Esophagus muscularis mucosa (tissue), 4 donors: ENCODE data around the gene RBM41. TPM values are rescaled to one million over a fixed set of nuclear protein-coding genes. Genes with fewer than 3 reads are reported as not detected.
"Not testable (repeated sequence)": the region's sequence is repeated elsewhere in the genome, so short reads cannot be mapped to it uniquely, and the experiment has no call there.

Experiments used
- DNase-seq: peaks from one replicate; pipeline ENCODE4 v3.0.0-alpha.2; 2017; ENCODE audit errors: extremely low spot score
- H3K27ac ChIP-seq, 4 donors: fragments of 200-600 bp; sonication (generic); replicated peaks in 1 of 4; 1 replicate in 3 of 4; 2 replicates in 1 of 4; pipeline ENCODE4 v1.5.1; 2016 to 2019; ENCODE audit warnings: mild to moderate bottlenecking in 1 of 4
- H3K27me3 ChIP-seq, 4 donors: fragments of 200-600 bp; sonication (generic); one replicate each; pipeline versions ENCODE4 v1.5.1 to v1.6.0; 2016 to 2019
- H3K36me3 ChIP-seq, 4 donors: fragments of 200-600 bp; sonication (generic); one replicate each; pipeline ENCODE4 v1.5.1; 2016 to 2019
- H3K4me1 ChIP-seq, 4 donors: fragments of 200-600 bp; sonication (generic); one replicate each; pipeline ENCODE4 v1.5.1; 2016 to 2019
- H3K4me3 ChIP-seq, 4 donors: fragments of 200-600 bp; sonication (generic); 1 replicate in 2 of 4; 2 replicates in 2 of 4; pipeline ENCODE4 v1.5.1; 2016 to 2019; ENCODE audit warnings: mild to moderate bottlenecking in 4 of 4, moderate library complexity in 1 of 4
- H3K9me3 ChIP-seq, 4 donors: fragments of 200-600 bp; sonication (generic); 1 replicate in 3 of 4; 2 replicates in 1 of 4; pipeline ENCODE4 v1.5.1; 2016 to 2019
- EP300 ChIP-seq: sonication (generic); formaldehyde crosslinking; IDR thresholded peaks from one replicate; pipeline ENCODE4 v1.6.1; 2017; ENCODE audit warnings: antibody characterized with exemption
- POLR2A ChIP-seq: fragments of 450-650 bp; IDR thresholded peaks from one replicate; pipeline ENCODE4 v1.6.1; 2017; ENCODE audit warnings: antibody characterized with exemption, moderate library complexity, mild to moderate bottlenecking, low read depth
- POLR2AphosphoS5 ChIP-seq, 2 donors: sonication (generic); formaldehyde crosslinking; IDR thresholded peaks; one replicate each; pipeline ENCODE4 v1.6.1; 2017; ENCODE audit warnings: antibody characterized with exemption in 2 of 2
- WGBS: methylation state at CpG from one replicate; pipeline ENCODE4 v1.1.5; 2018; 5-methylcytosine and 5-hydroxymethylcytosine counted together
- intact Hi-C: fragments of 100-400 bp; cut with DNase I; formaldehyde crosslinking; loops from one replicate; pipeline ENCODE4 v1.15.1; 2023
- total RNA-seq, 4 donors: library from RNA; depleted of rRNA; stranded (reverse); fragments of >200 nt; gene quantifications; one replicate each; pipeline versions ENCODE4 v1.1.0 to v1.2.1, GENCODE V29; 2016
- TF ChIP-seq, protein P1 (sequence below), 3 experiments: fragments of 200-600 bp in 2 of 3; fragments of 450-650 bp in 1 of 3; sonication (generic) in 2 of 3; IDR thresholded peaks; one replicate each; pipeline ENCODE4 v1.5.1; 2017 to 2019; ENCODE audit warnings: antibody characterized with exemption in 3 of 3, mild to moderate bottlenecking in 2 of 3, moderate library complexity in 1 of 3

Gene RBM41
- total RNA-seq = 10 to 100 TPM; 14.1 to 18.7 (median 15.3) TPM

- Histone ChIP-seq H3K4me1 (peaks cover 0 to 14% (median 8%) of the 10 kb centered on the region in 4 donors), H3K9me3 (no peaks in the 10 kb centered on the region), H3K27ac (peak within 1 kb of the TSS; percentile 58 to 79 (median 69)), H3K36me3 (peaks cover 0 to 29% (median 25%) of the 10 kb centered on the region in 4 donors), H3K4me3 (peak within 1 kb of the TSS; percentile 63 to 70 (median 66)), H3K27me3 (no peaks in the 10 kb centered on the region)
- TF ChIP-seq POLR2AphosphoS5 (IDR thresholded peaks at IDR 0.05) = peak; percentile 19 to 48
- TF ChIP-seq, protein P1, sequence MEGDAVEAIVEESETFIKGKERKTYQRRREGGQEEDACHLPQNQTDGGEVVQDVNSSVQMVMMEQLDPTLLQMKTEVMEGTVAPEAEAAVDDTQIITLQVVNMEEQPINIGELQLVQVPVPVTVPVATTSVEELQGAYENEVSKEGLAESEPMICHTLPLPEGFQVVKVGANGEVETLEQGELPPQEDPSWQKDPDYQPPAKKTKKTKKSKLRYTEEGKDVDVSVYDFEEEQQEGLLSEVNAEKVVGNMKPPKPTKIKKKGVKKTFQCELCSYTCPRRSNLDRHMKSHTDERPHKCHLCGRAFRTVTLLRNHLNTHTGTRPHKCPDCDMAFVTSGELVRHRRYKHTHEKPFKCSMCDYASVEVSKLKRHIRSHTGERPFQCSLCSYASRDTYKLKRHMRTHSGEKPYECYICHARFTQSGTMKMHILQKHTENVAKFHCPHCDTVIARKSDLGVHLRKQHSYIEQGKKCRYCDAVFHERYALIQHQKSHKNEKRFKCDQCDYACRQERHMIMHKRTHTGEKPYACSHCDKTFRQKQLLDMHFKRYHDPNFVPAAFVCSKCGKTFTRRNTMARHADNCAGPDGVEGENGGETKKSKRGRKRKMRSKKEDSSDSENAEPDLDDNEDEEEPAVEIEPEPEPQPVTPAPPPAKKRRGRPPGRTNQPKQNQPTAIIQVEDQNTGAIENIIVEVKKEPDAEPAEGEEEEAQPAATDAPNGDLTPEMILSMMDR (IDR thresholded peaks at IDR 0.05) = no peak
- DNase-seq = peak; percentile 92
- intact Hi-C loops = no loop called here
- WGBS = 26% methylated on average over 28 of the region's 37 CpGs
These were observed at the start of gene RBM41 for GRCh38 chrX:107118322-107119147. Gene RBM41 (minus strand): TSS chrX:107118822. CDS start chrX:107118773, 49 bp downstream.

GRCh38 chrX:107168257-107168656, 49.6 kb upstream of the RBM41 start:
- no peak for DNase-seq
- H3K4me3 ChIP-seq = no peak overlapping the region
- TF ChIP-seq POLR2A (no peak), EP300 (no peak), POLR2AphosphoS5 (IDR thresholded peaks at IDR 0.05) (no peak)
- TF ChIP-seq, protein P1 (IDR thresholded peaks at IDR 0.05) = no peak
- H3K4me1 ChIP-seq = no peaks in the 10 kb centered on the region
- no peak overlapping the region for H3K27ac ChIP-seq
- H3K36me3 ChIP-seq = no peaks in the 10 kb centered on the region
- no peaks in the 10 kb centered on the region for H3K9me3 ChIP-seq
- H3K27me3 ChIP-seq = no peaks in the 10 kb centered on the region
- intact Hi-C loops = no loop called here

DNA sequence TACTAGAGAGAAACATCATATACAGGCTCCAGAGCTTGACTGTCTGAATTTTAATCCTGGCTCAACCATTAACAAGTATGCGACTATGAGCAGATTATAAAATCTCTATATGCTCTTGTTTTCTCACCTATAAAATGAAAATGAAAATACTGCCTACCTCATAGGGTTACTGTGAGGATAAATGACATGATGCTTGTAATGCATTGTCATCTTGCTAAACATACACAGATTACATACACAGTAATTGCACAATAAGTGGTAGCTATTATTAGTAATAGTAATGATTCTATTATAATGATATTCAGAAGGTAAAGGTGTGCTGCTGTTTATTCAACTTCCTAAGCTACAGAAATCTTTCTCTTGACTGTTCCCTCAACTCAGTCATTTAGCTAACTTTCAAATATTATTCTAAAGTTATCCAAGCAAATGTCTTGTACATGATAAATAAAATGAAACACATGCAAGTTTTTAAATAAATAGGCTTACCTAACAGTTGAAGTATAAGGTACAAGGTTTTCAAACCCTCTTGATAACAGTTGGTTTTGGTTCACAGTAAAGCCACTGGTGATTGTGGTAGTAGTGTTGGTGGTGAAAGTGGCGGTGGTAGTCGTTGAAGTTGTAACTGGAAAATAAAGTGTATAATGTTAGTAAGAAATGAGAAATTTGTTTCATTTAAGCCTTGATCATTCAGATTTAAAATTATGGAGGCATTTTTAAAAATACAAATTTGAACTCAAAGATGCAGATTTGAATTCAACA, 48.7 kb upstream of the RBM41 start:
- TF ChIP-seq POLR2A (no peak), POLR2AphosphoS5 (IDR thresholded peaks at IDR 0.05) (no peak), EP300 (no peak)
- TF ChIP-seq, protein P1 (IDR thresholded peaks at IDR 0.05) = no peak
- intact Hi-C loops = no loop called here
- WGBS = 82% methylated on average over 3 of the region's 3 CpGs
- no peak overlapping the region for H3K27ac ChIP-seq
- no peak overlapping the region for H3K4me3 ChIP-seq
- H3K27me3 ChIP-seq = no peaks in the 10 kb centered on the region
- DNase-seq = no peak
- H3K9me3 ChIP-seq = no peaks in the 10 kb centered on the region
- no peaks in the 10 kb centered on the region for H3K4me1 ChIP-seq
- H3K36me3 ChIP-seq = no peaks in the 10 kb centered on the region

DNA sequence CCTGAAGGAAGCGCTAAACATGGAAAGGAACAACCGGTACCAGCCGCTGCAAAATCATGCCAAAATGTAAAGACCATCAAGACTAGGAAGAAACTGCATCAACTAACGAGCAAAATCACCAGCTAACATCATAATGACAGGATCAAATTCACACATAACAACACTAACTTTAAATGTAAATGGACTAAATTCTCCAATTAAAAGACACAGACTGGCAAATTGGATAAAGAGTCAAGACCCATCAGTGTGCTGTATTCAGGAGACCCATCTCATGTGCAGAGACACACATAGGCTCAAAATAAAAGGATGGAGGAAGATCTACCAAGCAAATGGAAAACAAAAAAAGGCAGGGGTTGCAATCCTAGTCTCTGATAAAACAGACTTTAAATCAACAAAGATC, 39.0 kb upstream of the RBM41 start:
- H3K27me3 ChIP-seq, H3K27ac ChIP-seq, H3K36me3 ChIP-seq, H3K9me3 ChIP-seq, DNase-seq, H3K4me1 ChIP-seq, intact Hi-C loops, H3K4me3 ChIP-seq: not testable (repeated sequence)
- WGBS = no CpG with 5 or more reads among the region's 4 CpGs

- 38% methylated on average over 9 of the region's 32 CpGs for WGBS
- H3K9me3 ChIP-seq = not testable (repeated sequence)
- peak overlapping the region in 2 of 4 donors; percentile 9 to 35 for H3K4me3 ChIP-seq
These were observed 37.2 kb upstream of the RBM41 start for GRCh38 chrX:107155621-107156430.

More at GRCh38 chrX:107155621-107156430, 37.2 kb upstream of the RBM41 start:
- H3K36me3 ChIP-seq, intact Hi-C loops, H3K4me1 ChIP-seq, H3K27ac ChIP-seq, H3K27me3 ChIP-seq, DNase-seq: not testable (repeated sequence)
